ENCODE data around the gene CRTC1. TPM values are rescaled to one million over a fixed set of nuclear protein-coding genes. Genes with fewer than 3 reads are reported as not detected.

Gene CRTC1
- total RNA-seq, 1 experiment from 2014 or later = 0.95 TPM

- in situ Hi-C loops (cut with HindIII; ENCODE audit: low pct_unique_long_range_greater_than_20kb, low sequenced_read_pairs) = no loop called here
- no peak for DNase-seq (ENCODE audit: low read depth, low spot score)
Measured at GRCh38 chr19:18817574-18817973, 134.1 kb downstream of the CRTC1 start.

- in situ Hi-C loops (cut with HindIII; ENCODE audit: low pct_unique_long_range_greater_than_20kb, low sequenced_read_pairs) = no loop called here
Measured at GRCh38 chr19:18828786-18829185, 145.3 kb downstream of the CRTC1 start.

GRCh38 chr19:18830488-18830887 lies 147.0 kb downstream of the CRTC1 start:
- in situ Hi-C loops (cut with HindIII; ENCODE audit: low pct_unique_long_range_greater_than_20kb, low sequenced_read_pairs) = no loop called here

More at GRCh38 chr19:18828786-18829185, 145.3 kb downstream of the CRTC1 start:
- no peak for DNase-seq (ENCODE audit: low read depth, low spot score)

GRCh38 chr19:18831524-18832305 lies 148.2 kb downstream of the CRTC1 start, which contains the start of gene UPF1:
UPF1 (plus strand) TSS chr19:18831959; CDS start chr19:18832210, 251 bp downstream.
- in situ Hi-C loops (cut with HindIII; ENCODE audit: low pct_unique_long_range_greater_than_20kb, low sequenced_read_pairs) = no loop called here
- DNase-seq (ENCODE audit: low read depth, low spot score) = peak; percentile 87

More at GRCh38 chr19:18830488-18830887, 147.0 kb downstream of the CRTC1 start:
- DNase-seq (ENCODE audit: low read depth, low spot score) = no peak

Other genes starting within 250 kb of the CRTC1 start
- gene ISYNA1, start 245.5 kb upstream of the CRTC1 start, total RNA-seq (2014; rRNA removed; shearing (Covaris generic)) = 8.3 and 12.7 TPM in 2 replicates
- gene ELL, start 161.6 kb upstream of the CRTC1 start, total RNA-seq (2014; rRNA removed; shearing (Covaris generic)) = 4.0 and 4.7 TPM in 2 replicates
- gene FKBP8, start 140.1 kb upstream of the CRTC1 start, total RNA-seq (2014; rRNA removed; shearing (Covaris generic)) = 151 and 174 TPM in 2 replicates
- 70.6 and 74.1 TPM in 2 replicates for gene KXD1, start 125.8 kb upstream of the CRTC1 start, total RNA-seq (2014; rRNA removed; shearing (Covaris generic))
- 1,284 and 1,363 TPM in 2 replicates for gene UBA52, start 111.8 kb upstream of the CRTC1 start, total RNA-seq (2014; rRNA removed; shearing (Covaris generic))
- 25.0 and 28.8 TPM in 2 replicates for gene REX1BD, start 94.9 kb upstream of the CRTC1 start, total RNA-seq (2014; rRNA removed; shearing (Covaris generic))
- 0.32 and 2.6 TPM in 2 replicates for gene CRLF1, start 76.9 kb upstream of the CRTC1 start, total RNA-seq (2014; rRNA removed; shearing (Covaris generic))
- gene TMEM59L, start 70.8 kb upstream of the CRTC1 start, total RNA-seq (2014; rRNA removed; shearing (Covaris generic)) = 0.08 TPM in 1 of 2 replicates, not detected in the other
- 0.77 and 1.3 TPM in 2 replicates for gene KLHL26, start 46.7 kb upstream of the CRTC1 start, total RNA-seq (2014; rRNA removed; shearing (Covaris generic))
- not detected in 2 replicates for gene COMP, start 107.6 kb downstream of the CRTC1 start, total RNA-seq (2014; rRNA removed; shearing (Covaris generic))
- gene UPF1, start 148.3 kb downstream of the CRTC1 start, total RNA-seq (2014; rRNA removed; shearing (Covaris generic)) = 22.4 and 25.7 TPM in 2 replicates
- gene CERS1, start 212.5 kb downstream of the CRTC1 start, total RNA-seq (2014; rRNA removed; shearing (Covaris generic)) = 10.5 and 12.0 TPM in 2 replicates
- gene COPE, start 235.7 kb downstream of the CRTC1 start, total RNA-seq (2014; rRNA removed; shearing (Covaris generic)) = 228 and 253 TPM in 2 replicates
- 47.2 and 51.4 TPM in 2 replicates for gene DDX49, start 236.0 kb downstream of the CRTC1 start, total RNA-seq (2014; rRNA removed; shearing (Covaris generic))